ENCODE measurements around the gene HOXA13.
A peak's percentile ranks its signal among the peaks of the same experiment; 100 is the strongest.

Gene HOXA13

DNA sequence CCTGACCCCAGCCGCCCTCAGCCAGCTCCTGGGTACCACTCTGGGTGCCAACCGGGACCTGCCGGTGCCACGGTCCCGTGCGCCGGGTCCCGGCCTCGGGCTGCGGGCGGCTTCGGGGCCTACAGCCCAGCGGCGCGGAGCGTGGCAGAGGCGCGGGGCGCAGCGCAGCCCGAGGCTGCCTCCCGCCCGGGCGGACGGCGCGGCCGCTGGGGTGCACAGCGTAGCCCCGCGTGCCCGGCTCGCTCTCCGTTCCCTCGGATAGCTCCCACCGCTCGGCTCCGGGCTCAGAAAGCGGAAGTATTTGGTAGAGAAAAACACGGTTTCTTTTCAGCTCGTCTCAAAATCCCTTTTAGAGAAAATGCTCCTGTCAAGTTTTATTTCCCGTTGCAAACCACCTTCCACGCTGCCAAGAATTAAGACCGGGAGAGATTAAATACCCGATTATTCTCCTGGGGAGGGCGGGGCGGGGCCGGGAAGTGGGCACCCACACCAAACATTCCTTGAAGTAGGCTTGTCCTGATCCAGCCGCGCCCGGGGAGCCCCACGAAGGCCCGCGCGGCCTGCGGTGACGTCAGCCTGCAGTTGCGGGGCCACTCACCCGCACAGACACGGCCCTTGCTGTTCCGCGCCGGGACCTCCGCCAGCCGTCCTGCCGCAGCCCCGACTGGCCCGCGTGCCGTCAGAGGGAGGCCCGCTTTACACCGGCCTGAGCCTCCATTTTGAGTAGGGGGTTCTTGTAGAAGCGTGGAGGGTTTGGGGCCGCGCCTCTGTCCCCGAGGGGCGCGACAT lies 7.2 kb downstream of the HOXA13 start:
- Histone ChIP-seq H3K36me3 (ENCODE audit: control insufficient read depth in 5 of 5, insufficient read depth in 5 of 5, low read length in 5 of 5) (no peaks in the 10 kb centered on the region), H3K27me3 (ENCODE audit: control insufficient read depth in 5 of 5, insufficient read depth in 4 of 5, low read length in 5 of 5) (peaks cover 29 to 88% (median 78%) of the 10 kb centered on the region in 5 donors), H3K4me3 (ENCODE audit: low read depth in 1 of 5, low read length in 5 of 5) (peak overlapping the region in 4 of 5 donors; percentile 19 to 61 (median 54)), H3K4me1 (ENCODE audit: control insufficient read depth in 5 of 5, insufficient read depth in 5 of 5, low read length in 5 of 5) (peaks cover 2 to 43% (median 32%) of the 10 kb centered on the region in 5 donors), H3K27ac (ENCODE audit: low read depth, low read length) (no peak overlapping the region), H3K9ac (ENCODE audit: low read length in 5 of 5) (peak overlapping the region in 2 of 5 donors; percentile 22 to 56), H3K9me3 (ENCODE audit: control insufficient read depth in 5 of 5, low read length in 5 of 5) (no peaks in the 10 kb centered on the region)

DNA sequence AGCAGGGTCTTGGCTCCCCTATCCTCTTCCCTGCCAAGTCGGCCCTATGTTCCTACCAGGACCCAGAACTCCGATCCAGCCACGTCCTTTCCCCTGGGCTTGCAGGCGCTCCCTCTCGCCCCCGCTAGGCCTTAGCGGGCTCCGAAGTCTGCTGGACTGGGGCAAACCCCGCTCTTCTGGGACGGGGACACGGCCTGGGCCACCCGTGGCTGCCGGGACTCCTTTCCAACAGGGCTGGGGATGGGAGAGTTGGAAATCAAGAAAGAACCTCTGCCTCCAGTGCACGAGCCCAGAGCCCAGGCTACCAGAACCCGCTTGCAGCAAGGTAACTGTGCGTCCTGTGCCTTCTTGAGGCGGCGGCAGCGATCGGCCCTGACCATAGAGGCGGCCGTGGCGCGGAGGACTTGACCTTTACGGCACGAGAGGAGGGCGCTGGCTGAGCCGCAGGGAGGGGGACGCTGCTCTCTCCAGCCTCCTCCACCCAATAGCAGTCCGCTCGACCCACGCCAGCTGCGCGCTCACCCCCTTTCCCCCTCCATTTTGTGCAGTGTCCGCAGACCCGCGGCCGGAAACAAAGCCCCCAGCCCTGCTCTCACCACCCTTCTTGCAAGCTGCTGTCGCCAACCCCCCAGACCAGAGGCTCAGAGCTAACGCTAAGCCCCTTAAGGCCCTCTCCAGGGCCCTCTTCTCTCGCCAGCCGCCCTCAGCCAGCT lies 7.9 kb downstream of the HOXA13 start:
- Histone ChIP-seq H3K9ac (ENCODE audit: low read length in 5 of 5) (no peak overlapping the region), H3K36me3 (ENCODE audit: control insufficient read depth in 5 of 5, insufficient read depth in 5 of 5, low read length in 5 of 5) (no peaks in the 10 kb centered on the region), H3K27ac (ENCODE audit: low read depth, low read length) (no peak overlapping the region), H3K4me3 (ENCODE audit: low read depth in 1 of 5, low read length in 5 of 5) (peak overlapping the region in 3 of 5 donors; percentile 19 to 61 (median 38)), H3K4me1 (ENCODE audit: control insufficient read depth in 5 of 5, insufficient read depth in 5 of 5, low read length in 5 of 5) (peaks cover 2 to 46% (median 33%) of the 10 kb centered on the region in 5 donors), H3K9me3 (ENCODE audit: control insufficient read depth in 5 of 5, low read length in 5 of 5) (no peaks in the 10 kb centered on the region), H3K27me3 (ENCODE audit: control insufficient read depth in 5 of 5, insufficient read depth in 4 of 5, low read length in 5 of 5) (peaks cover 28 to 88% (median 78%) of the 10 kb centered on the region in 5 donors)

DNA sequence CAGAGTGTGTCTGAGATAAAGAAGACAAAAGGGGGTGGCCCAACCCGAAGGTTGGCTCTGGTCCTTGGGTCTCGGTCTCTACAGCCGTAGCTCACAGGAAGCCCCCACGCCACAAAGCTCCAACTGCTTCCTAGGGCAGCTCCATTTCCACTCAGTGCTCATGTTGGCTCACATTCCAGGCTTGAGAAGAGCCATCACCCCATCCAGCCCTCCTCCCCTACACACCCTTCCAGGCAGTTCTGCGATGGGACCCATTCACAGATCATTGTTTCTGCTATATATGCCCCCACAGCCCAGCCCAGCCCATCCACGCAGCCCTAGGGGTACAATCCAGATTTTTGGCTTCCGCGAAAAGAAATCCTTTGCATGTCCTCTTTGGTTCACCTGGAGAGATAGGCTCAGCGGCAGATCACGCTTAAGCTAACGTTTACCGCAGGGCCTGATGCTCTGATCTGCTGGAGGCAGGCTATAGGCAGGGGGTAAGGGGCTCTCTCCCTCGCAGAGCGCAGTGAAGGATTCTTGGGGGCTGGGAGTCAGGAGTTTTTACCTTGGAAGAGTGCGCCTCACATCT lies 8.6 kb downstream of the HOXA13 start:
- Histone ChIP-seq H3K4me1 (ENCODE audit: control insufficient read depth in 5 of 5, insufficient read depth in 5 of 5, low read length in 5 of 5) (peaks cover under 1 to 44% (median 32%) of the 10 kb centered on the region in 5 donors), H3K36me3 (ENCODE audit: control insufficient read depth in 5 of 5, insufficient read depth in 5 of 5, low read length in 5 of 5) (no peaks in the 10 kb centered on the region), H3K27me3 (ENCODE audit: control insufficient read depth in 5 of 5, insufficient read depth in 4 of 5, low read length in 5 of 5) (peaks cover 29 to 81% (median 78%) of the 10 kb centered on the region in 5 donors), H3K27ac (ENCODE audit: low read depth, low read length) (no peak overlapping the region), H3K9ac (ENCODE audit: low read length in 5 of 5) (no peak overlapping the region), H3K4me3 (ENCODE audit: low read depth in 1 of 5, low read length in 5 of 5) (no peak overlapping the region), H3K9me3 (ENCODE audit: control insufficient read depth in 5 of 5, low read length in 5 of 5) (no peaks in the 10 kb centered on the region)

DNA sequence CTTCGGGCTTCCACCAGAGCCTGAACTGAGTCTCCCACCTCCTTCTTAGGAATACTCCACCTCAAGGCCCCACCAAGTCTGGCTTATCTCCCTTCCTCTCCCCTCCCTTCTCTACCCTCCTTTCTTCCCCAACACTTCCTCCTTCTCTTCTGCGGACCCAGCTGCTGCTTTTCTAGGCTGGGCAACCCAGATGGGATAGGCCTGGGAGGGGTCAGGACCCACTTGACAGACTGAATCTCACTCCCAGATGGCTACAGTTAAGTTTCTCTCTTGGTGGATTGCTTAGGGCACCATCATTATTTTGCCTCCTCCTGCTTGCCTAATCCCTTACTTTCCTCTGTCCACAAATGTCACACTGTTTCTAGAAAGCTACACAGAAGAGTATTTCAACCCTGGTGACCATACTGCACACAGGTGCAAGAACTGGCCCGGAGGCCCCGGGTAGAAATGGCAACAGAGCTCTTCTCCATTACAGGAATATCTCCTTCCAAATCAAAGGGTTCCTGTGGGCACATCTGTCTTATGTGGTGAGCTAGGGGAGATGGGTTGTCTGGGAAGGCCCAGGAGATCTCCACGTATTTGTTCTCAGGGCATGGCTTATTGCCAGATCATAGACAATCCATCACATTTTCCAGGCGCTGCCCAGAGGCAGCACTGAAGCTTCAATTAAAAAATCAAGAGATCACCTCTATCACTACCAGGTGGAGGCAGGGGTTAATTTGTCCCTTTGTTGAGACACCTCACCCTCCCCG lies 9.7 kb downstream of the HOXA13 start:
- Histone ChIP-seq H3K4me1 (ENCODE audit: control insufficient read depth in 5 of 5, insufficient read depth in 5 of 5, low read length in 5 of 5) (peaks cover 0 to 54% (median 40%) of the 10 kb centered on the region in 5 donors), H3K9me3 (ENCODE audit: control insufficient read depth in 5 of 5, low read length in 5 of 5) (no peaks in the 10 kb centered on the region), H3K4me3 (ENCODE audit: low read depth in 1 of 5, low read length in 5 of 5) (no peak overlapping the region), H3K27ac (ENCODE audit: low read depth, low read length) (no peak overlapping the region), H3K36me3 (ENCODE audit: control insufficient read depth in 5 of 5, insufficient read depth in 5 of 5, low read length in 5 of 5) (no peaks in the 10 kb centered on the region), H3K9ac (ENCODE audit: low read length in 5 of 5) (no peak overlapping the region), H3K27me3 (ENCODE audit: control insufficient read depth in 5 of 5, insufficient read depth in 4 of 5, low read length in 5 of 5) (peaks cover 23 to 83% (median 80%) of the 10 kb centered on the region in 5 donors)

DNA sequence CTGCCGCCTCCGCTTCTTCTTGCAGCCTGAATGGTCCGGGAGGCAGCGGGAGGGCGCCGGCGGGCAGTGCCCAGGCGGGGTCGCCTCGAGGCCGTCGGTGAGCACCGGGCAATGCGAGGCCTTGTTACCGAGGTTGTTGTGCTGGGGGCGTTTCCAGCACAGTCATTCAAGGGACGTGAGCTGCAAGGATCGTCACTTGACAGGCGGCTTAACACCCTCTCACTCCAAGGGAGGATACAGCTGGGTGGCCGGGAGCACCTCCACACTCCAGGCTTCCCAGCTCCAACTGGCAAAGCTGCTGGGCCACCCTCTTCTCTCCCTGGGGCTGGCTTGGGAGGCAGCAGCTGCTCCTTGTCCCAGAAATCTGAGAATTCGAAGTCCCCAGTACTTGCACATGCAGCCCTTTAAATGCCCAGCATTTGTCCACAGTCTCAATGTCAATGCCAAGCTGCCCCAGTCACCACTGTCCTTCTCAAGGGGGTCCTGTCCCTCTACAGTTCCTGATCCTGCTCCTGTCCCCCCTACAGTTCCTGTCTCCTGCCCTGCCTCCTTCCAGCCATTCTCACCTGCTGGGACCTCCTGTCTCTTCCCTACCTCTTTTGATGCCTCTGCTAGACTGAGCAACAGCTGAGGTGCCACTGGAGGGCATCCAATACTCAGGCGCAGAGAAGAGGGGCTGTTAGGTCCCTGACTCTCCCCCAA lies 10.4 kb downstream of the HOXA13 start:
- H3K9ac ChIP-seq (ENCODE audit: low read length in 5 of 5): no peak overlapping the region
- H3K36me3 ChIP-seq (ENCODE audit: control insufficient read depth in 5 of 5, insufficient read depth in 5 of 5, low read length in 5 of 5): no peaks in the 10 kb centered on the region
- H3K4me1 ChIP-seq (ENCODE audit: control insufficient read depth in 5 of 5, insufficient read depth in 5 of 5, low read length in 5 of 5): peaks cover 0 to 61% (median 47%) of the 10 kb centered on the region in 5 donors
- H3K9me3 ChIP-seq (ENCODE audit: control insufficient read depth in 5 of 5, low read length in 5 of 5): no peaks in the 10 kb centered on the region
- H3K4me3 ChIP-seq (ENCODE audit: low read depth in 1 of 5, low read length in 5 of 5): peak overlapping the region in 3 of 5 donors; percentile 25 to 51 (median 40)
- H3K27ac ChIP-seq (ENCODE audit: low read depth, low read length): no peak overlapping the region
- peaks cover 17 to 82% (median 81%) of the 10 kb centered on the region in 5 donors for H3K27me3 ChIP-seq (ENCODE audit: control insufficient read depth in 5 of 5, insufficient read depth in 4 of 5, low read length in 5 of 5)

DNA sequence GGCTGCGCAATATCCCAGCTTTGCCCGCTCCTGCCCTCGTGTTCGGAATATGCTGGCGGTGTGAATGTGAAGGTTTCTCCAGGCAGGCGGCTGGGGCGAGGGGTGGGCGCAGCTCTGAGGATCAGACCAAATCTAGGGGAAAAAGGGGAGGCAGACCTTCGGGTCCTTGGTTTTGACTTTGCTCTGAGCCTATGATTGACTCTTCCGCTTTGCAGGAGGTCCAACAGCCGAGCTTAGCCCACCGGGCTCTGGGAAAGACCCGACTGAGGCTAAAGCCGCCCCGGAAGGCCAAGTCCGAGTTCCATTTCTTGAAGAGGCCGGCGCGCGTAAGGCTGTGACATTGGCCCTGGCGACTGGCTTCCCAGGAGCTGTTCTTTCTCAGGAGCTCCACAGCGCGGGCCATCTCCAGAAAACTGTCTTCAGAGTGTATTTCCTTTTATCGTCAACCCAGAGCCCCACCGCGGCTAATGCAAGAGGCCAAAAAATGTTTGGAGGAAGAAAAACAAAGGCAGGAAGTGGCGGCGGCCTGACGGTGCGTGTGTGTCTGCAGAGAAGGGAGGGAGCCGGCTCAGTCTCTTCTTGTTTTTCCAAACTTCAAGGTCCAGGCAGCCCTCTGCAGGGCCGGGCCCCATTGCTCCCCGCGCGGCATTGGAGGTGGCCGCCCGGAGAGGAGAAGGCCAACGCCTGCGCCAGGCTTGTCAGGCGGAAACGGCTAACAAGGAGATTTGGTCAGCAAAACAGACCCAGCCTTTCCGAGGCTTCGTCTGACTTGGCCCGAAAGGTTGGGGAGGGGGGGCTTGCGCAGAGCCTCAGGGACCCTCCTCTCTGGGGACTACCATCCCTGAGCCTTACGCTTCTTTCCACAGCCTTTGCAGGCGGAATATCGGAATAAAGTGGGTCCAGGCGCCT lies 11.3 kb downstream of the HOXA13 start:
- Histone ChIP-seq H3K27ac (ENCODE audit: low read depth, low read length) (no peak overlapping the region), H3K36me3 (ENCODE audit: control insufficient read depth in 5 of 5, insufficient read depth in 5 of 5, low read length in 5 of 5) (no peaks in the 10 kb centered on the region), H3K4me1 (ENCODE audit: control insufficient read depth in 5 of 5, insufficient read depth in 5 of 5, low read length in 5 of 5) (peaks cover 0 to 66% (median 53%) of the 10 kb centered on the region in 5 donors), H3K27me3 (ENCODE audit: control insufficient read depth in 5 of 5, insufficient read depth in 4 of 5, low read length in 5 of 5) (peaks cover 13 to 75% (median 73%) of the 10 kb centered on the region in 5 donors), H3K4me3 (ENCODE audit: low read depth in 1 of 5, low read length in 5 of 5) (peak overlapping the region; percentile 4 to 51 (median 36)), H3K9me3 (ENCODE audit: control insufficient read depth in 5 of 5, low read length in 5 of 5) (no peaks in the 10 kb centered on the region), H3K9ac (ENCODE audit: low read length in 5 of 5) (peak overlapping the region in 1 of 5 donors; percentile 7)

DNA sequence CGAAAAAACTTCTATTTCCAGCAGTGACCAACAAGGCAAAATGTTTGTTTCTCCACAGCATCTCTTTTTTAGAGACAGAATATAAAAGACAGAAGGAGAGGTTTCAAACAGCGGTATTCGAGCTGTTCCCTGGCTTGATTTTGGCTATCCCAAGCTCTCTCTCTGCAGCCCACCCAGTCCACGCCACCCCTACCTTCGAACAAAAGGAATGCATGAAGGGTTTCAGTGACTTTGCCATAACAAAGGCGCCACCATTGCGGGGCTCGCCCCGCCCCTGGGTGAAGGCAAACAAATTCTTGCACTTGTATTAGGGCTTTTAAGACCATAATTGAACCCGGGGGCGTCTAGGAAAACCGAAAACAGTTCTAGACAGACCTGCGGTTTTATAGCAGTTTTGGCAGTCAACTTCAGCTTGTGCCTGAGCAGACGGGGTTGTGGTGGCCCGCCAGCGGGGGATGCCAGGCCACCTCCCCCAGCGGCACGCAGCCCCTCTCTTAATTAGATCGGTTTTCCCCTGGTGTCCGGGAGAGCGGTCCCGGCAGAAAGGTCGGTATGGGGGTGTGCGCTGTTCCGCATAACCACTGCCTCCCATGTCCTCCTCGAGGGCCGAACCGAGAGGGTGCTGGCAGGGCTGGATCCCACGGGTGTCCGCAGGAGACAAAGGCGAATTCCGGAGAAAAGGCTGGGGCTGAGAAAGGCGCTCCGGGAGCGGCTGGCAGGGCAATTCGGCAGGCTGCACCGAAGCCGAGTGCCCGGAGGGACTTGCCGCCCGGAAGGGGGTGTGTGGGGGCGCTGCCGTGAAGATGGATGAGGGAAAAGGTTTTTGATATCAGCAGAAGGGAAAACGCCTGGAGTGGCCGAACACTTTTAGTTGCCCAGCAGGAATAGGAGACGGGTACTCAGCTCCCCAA lies 12.2 kb downstream of the HOXA13 start:
- Histone ChIP-seq H3K4me3 (ENCODE audit: low read depth in 1 of 5, low read length in 5 of 5) (peak overlapping the region in 3 of 5 donors; percentile 36 to 51 (median 40)), H3K9me3 (ENCODE audit: control insufficient read depth in 5 of 5, low read length in 5 of 5) (no peaks in the 10 kb centered on the region), H3K27me3 (ENCODE audit: control insufficient read depth in 5 of 5, insufficient read depth in 4 of 5, low read length in 5 of 5) (peaks cover 11 to 74% (median 71%) of the 10 kb centered on the region in 5 donors), H3K27ac (ENCODE audit: low read depth, low read length) (no peak overlapping the region), H3K9ac (ENCODE audit: low read length in 5 of 5) (peak overlapping the region in 1 of 5 donors; percentile 7), H3K4me1 (ENCODE audit: control insufficient read depth in 5 of 5, insufficient read depth in 5 of 5, low read length in 5 of 5) (peaks cover 0 to 67% (median 55%) of the 10 kb centered on the region in 5 donors), H3K36me3 (ENCODE audit: control insufficient read depth in 5 of 5, insufficient read depth in 5 of 5, low read length in 5 of 5) (no peaks in the 10 kb centered on the region)

All from subcutaneous abdominal adipose tissue (tissue), 5 donors.